HG03135 (cell line): Measurements from ENCODE around the gene ANO10.
"Not testable (repeated sequence)": the region's sequence is repeated elsewhere in the genome, so short reads cannot be mapped to it uniquely, and the experiment has no call there.

Experiments used
- ATAC-seq: cut with Tn5 transposase; IDR thresholded peaks from one replicate; pipeline ENCODE4 v1.9.1; 2021; ENCODE audit warnings: mild to moderate bottlenecking, moderate library complexity; ENCODE audit not compliant: unreplicated experiment

ANO10 gene

GRCh38 chr3:43583481-43583880 is 38.3 kb downstream of the ANO10 start:
- no peak for ATAC-seq

GRCh38 chr3:43582866-43583265 is 38.9 kb downstream of the ANO10 start:
- no peak for ATAC-seq

GRCh38 chr3:43581343-43581742 is 40.5 kb downstream of the ANO10 start:
- ATAC-seq, result no peak

- ATAC-seq, result no peak
Observed at GRCh38 chr3:43580181-43580580, 41.6 kb downstream of the ANO10 start.

GRCh38 chr3:43573576-43573975 is 48.2 kb downstream of the ANO10 start:
- no peak for ATAC-seq

- not testable (repeated sequence) for ATAC-seq
Observed at GRCh38 chr3:43565661-43566341, 56.0 kb downstream of the ANO10 start.

GRCh38 chr3:43559961-43560360 is 61.9 kb downstream of the ANO10 start:
- no peak for ATAC-seq

GRCh38 chr3:43558171-43558570 is 63.6 kb downstream of the ANO10 start:
- no peak for ATAC-seq

- no peak for ATAC-seq
Observed at GRCh38 chr3:43549626-43550290, 72.1 kb downstream of the ANO10 start.

GRCh38 chr3:43544277-43544676 is 77.5 kb downstream of the ANO10 start:
- ATAC-seq, result not testable (repeated sequence)

GRCh38 chr3:43542328-43543043 is 79.3 kb downstream of the ANO10 start:
- ATAC-seq, result no peak

- no peak for ATAC-seq
Observed at GRCh38 chr3:43540624-43541023, 81.2 kb downstream of the ANO10 start.

GRCh38 chr3:43539321-43539720 is 82.5 kb downstream of the ANO10 start:
- no peak for ATAC-seq

GRCh38 chr3:43537225-43537624 is 84.6 kb downstream of the ANO10 start:
- ATAC-seq, result no peak

GRCh38 chr3:43534675-43535074 is 87.1 kb downstream of the ANO10 start:
- ATAC-seq, result no peak

GRCh38 chr3:43533009-43533408 is 88.8 kb downstream of the ANO10 start:
- no peak for ATAC-seq

GRCh38 chr3:43531835-43532234 is 90.0 kb downstream of the ANO10 start:
- no peak for ATAC-seq

- ATAC-seq, result no peak
Observed at GRCh38 chr3:43528498-43529099, 93.2 kb downstream of the ANO10 start.

GRCh38 chr3:43526956-43527355 is 94.9 kb downstream of the ANO10 start:
- ATAC-seq, result no peak

- no peak for ATAC-seq
Observed at GRCh38 chr3:43525941-43526607, 95.7 kb downstream of the ANO10 start.

- no peak for ATAC-seq
Observed at GRCh38 chr3:43525386-43525785, 96.4 kb downstream of the ANO10 start.
